Ishikawa (cell line): ENCODE data around the gene WDTC1.

ENCODE experiments used
- CEBPB ChIP-seq: IDR thresholded peaks from 2 replicates; pipeline ENCODE4 v1.6.1; 2012
- CREB1 ChIP-seq: IDR thresholded peaks from 2 replicates; pipeline ENCODE4 v1.6.1; 2012; ENCODE audit warnings: low read depth
- EGR1 ChIP-seq: IDR thresholded peaks from 2 replicates; pipeline ENCODE4 v1.6.1; 2012
- EP300 ChIP-seq: IDR thresholded peaks from 2 replicates; pipeline ENCODE4 v1.6.1; 2012; ENCODE audit warnings: borderline replicate concordance
- FOXM1 ChIP-seq: IDR thresholded peaks from 2 replicates; pipeline ENCODE4 v1.6.1; 2012; ENCODE audit warnings: low read depth, borderline replicate concordance
- MAX ChIP-seq: IDR thresholded peaks from 2 replicates; pipeline ENCODE4 v1.6.1; 2012
- NFIC ChIP-seq: IDR thresholded peaks from 2 replicates; pipeline ENCODE4 v1.6.1; 2012
- RAD21 ChIP-seq: IDR thresholded peaks from 2 replicates; pipeline ENCODE4 v1.6.1; 2012; ENCODE audit warnings: low read depth
- REST ChIP-seq: IDR thresholded peaks from 2 replicates; pipeline ENCODE4 v1.6.1; 2012; ENCODE audit warnings: low read depth, mild to moderate bottlenecking
- TAF1 ChIP-seq: IDR thresholded peaks from 2 replicates; pipeline ENCODE4 v1.6.1; 2012; ENCODE audit warnings: low read depth, mild to moderate bottlenecking
- TCF12 ChIP-seq: IDR thresholded peaks from 2 replicates; pipeline ENCODE4 v1.6.1; 2012; ENCODE audit warnings: low read depth
- TEAD4 ChIP-seq: IDR thresholded peaks from 2 replicates; pipeline ENCODE4 v1.6.1; 2012
- USF1 ChIP-seq: IDR thresholded peaks from 2 replicates; pipeline ENCODE4 v1.6.1; 2012
- YY1 ChIP-seq: IDR thresholded peaks from 2 replicates; pipeline ENCODE4 v1.6.1; 2012; ENCODE audit warnings: low read depth
- ZBTB7A ChIP-seq: IDR thresholded peaks from 2 replicates; pipeline ENCODE4 v1.6.1; 2012; ENCODE audit warnings: low read depth

WDTC1 gene

GRCh38 chr1:27227765-27228164 lies 6.7 kb upstream of the WDTC1 start:
- no peak for TF ChIP-seq RAD21
- no peak for TF ChIP-seq CREB1
- no peak for TF ChIP-seq TEAD4
- TF ChIP-seq TCF12: no peak
- TF ChIP-seq EP300: no peak
- no peak for TF ChIP-seq EGR1
- no peak for TF ChIP-seq TAF1
- no peak for TF ChIP-seq NFIC
- TF ChIP-seq CEBPB: no peak
- no peak for TF ChIP-seq MAX
- no peak for TF ChIP-seq REST
- TF ChIP-seq YY1: no peak
- no peak for TF ChIP-seq USF1
- TF ChIP-seq ZBTB7A: no peak
- TF ChIP-seq FOXM1: no peak

GRCh38 chr1:27233667-27234048 lies 774 bp upstream of the WDTC1 start:
- TF ChIP-seq TEAD4 (no peak), NFIC (no peak), REST (no peak), CREB1 (no peak), CEBPB (no peak), EP300 (no peak), ZBTB7A (no peak), TAF1 (no peak), FOXM1 (no peak)

GRCh38 chr1:27235827-27236226 lies 1.4 kb downstream of the WDTC1 start:
- no peak for TF ChIP-seq USF1
- TF ChIP-seq TEAD4: no peak
- no peak for TF ChIP-seq TAF1
- no peak for TF ChIP-seq RAD21
- TF ChIP-seq CREB1: no peak
- TF ChIP-seq YY1: no peak
- no peak for TF ChIP-seq FOXM1
- no peak for TF ChIP-seq EGR1
- TF ChIP-seq ZBTB7A: no peak
- no peak for TF ChIP-seq EP300
- no peak for TF ChIP-seq MAX
- no peak for TF ChIP-seq REST
- TF ChIP-seq NFIC: no peak
- TF ChIP-seq TCF12: no peak
- TF ChIP-seq CEBPB: no peak

- TF ChIP-seq CEBPB (no peak), TAF1 (no peak), YY1 (no peak), CREB1 (no peak), EP300 (no peak), FOXM1 (no peak), NFIC (no peak)
Measured at GRCh38 chr1:27237112-27237511, 2.7 kb downstream of the WDTC1 start.

GRCh38 chr1:27238032-27238431 lies 3.6 kb downstream of the WDTC1 start:
- TF ChIP-seq CREB1: no peak
- no peak for TF ChIP-seq YY1
- TF ChIP-seq EP300: no peak
- no peak for TF ChIP-seq ZBTB7A
- no peak for TF ChIP-seq TCF12
- no peak for TF ChIP-seq RAD21
- TF ChIP-seq EGR1: no peak
- TF ChIP-seq MAX: no peak
- TF ChIP-seq TEAD4: no peak
- TF ChIP-seq REST: no peak
- no peak for TF ChIP-seq FOXM1
- TF ChIP-seq TAF1: no peak
- no peak for TF ChIP-seq USF1
